ENCODE measurements around the gene CYBC1. TPM values are rescaled to one million over a fixed set of nuclear protein-coding genes. Genes with fewer than 3 reads are reported as not detected.

CYBC1 gene
- total RNA-seq, 1 donor from 2014 or later = 115 TPM

GRCh38 chr17:82424001-82424862 is 26.3 kb downstream of the CYBC1 start:
- DNase-seq (ENCODE audit: low read depth, low spot score) = peak; percentile 47
- Mint-ChIP-seq H3K27ac (ENCODE audit: unreplicated experiment) (no peak overlapping the region), H3K9me3 (peaks cover 6% of the 10 kb centered on the region), H3K27me3 (ENCODE audit: low read depth) (no peaks in the 10 kb centered on the region), H3K4me3 (peak overlapping the region; percentile 14), H3K36me3 (ENCODE audit: low read depth) (peaks cover 28% of the 10 kb centered on the region), H3K4me1 (peaks cover 4% of the 10 kb centered on the region)
- TF ChIP-seq CTCF (conservative IDR thresholded peaks at IDR 0.05) = peak; percentile 64

GRCh38 chr17:82419540-82419939 is 31.0 kb downstream of the CYBC1 start:
- TF ChIP-seq CTCF (conservative IDR thresholded peaks at IDR 0.05) = no peak
- DNase-seq (ENCODE audit: low read depth, low spot score) = no peak
- H3K4me3 Mint-ChIP-seq = peak overlapping the region; percentile 86
- H3K27ac Mint-ChIP-seq (ENCODE audit: unreplicated experiment) = no peak overlapping the region
- H3K36me3 Mint-ChIP-seq (ENCODE audit: low read depth) = peaks cover 25% of the 10 kb centered on the region
- H3K27me3 Mint-ChIP-seq (ENCODE audit: low read depth) = no peaks in the 10 kb centered on the region
- peaks cover 3% of the 10 kb centered on the region for H3K9me3 Mint-ChIP-seq
- peaks cover 10% of the 10 kb centered on the region for H3K4me1 Mint-ChIP-seq

GRCh38 chr17:82418001-82418986 is 32.3 kb downstream of the CYBC1 start, which contains the start of the genes HEXD and OGFOD3:
Gene HEXD, plus strand, starts transcription at chr17:82418347. Its CDS starts 1,453 bp downstream, at chr17:82419800.
Gene OGFOD3, minus strand, starts transcription at chr17:82418586. Its CDS starts 101 bp downstream, at chr17:82418485.
- H3K4me3 Mint-ChIP-seq = peak within 1 kb of the TSS; percentile 86
- H3K27ac Mint-ChIP-seq (ENCODE audit: unreplicated experiment) = no peak within 1 kb of the TSS
- TF ChIP-seq CTCF (conservative IDR thresholded peaks at IDR 0.05) = no peak
- H3K4me1 Mint-ChIP-seq = peaks cover 12% of the 10 kb centered on the region
- peak; percentile 73 for DNase-seq (ENCODE audit: low read depth, low spot score)
- H3K9me3 Mint-ChIP-seq = peaks cover 3% of the 10 kb centered on the region
- H3K27me3 Mint-ChIP-seq (ENCODE audit: low read depth) = no peaks in the 10 kb centered on the region
- H3K36me3 Mint-ChIP-seq (ENCODE audit: low read depth) = peaks cover 25% of the 10 kb centered on the region

- H3K27me3 Mint-ChIP-seq (ENCODE audit: low read depth) = no peaks in the 10 kb centered on the region
- no peak for DNase-seq (ENCODE audit: low read depth, low spot score)
- peak overlapping the region; percentile 38 for H3K4me3 Mint-ChIP-seq
- peaks cover 12% of the 10 kb centered on the region for H3K4me1 Mint-ChIP-seq
- no peak overlapping the region for H3K27ac Mint-ChIP-seq (ENCODE audit: unreplicated experiment)
- peak; percentile 47 for TF ChIP-seq CTCF (conservative IDR thresholded peaks at IDR 0.05)
- H3K36me3 Mint-ChIP-seq (ENCODE audit: low read depth) = peaks cover 12% of the 10 kb centered on the region
- H3K9me3 Mint-ChIP-seq = no peaks in the 10 kb centered on the region
These were observed 33.8 kb downstream of the CYBC1 start for GRCh38 chr17:82416771-82417170.

- Mint-ChIP-seq H3K27ac (ENCODE audit: unreplicated experiment) (no peak overlapping the region), H3K36me3 (ENCODE audit: low read depth) (peaks cover 8% of the 10 kb centered on the region), H3K4me3 (no peak overlapping the region), H3K27me3 (ENCODE audit: low read depth) (no peaks in the 10 kb centered on the region), H3K4me1 (peaks cover 12% of the 10 kb centered on the region), H3K9me3 (no peaks in the 10 kb centered on the region)
- no peak for DNase-seq (ENCODE audit: low read depth, low spot score)
- TF ChIP-seq CTCF (conservative IDR thresholded peaks at IDR 0.05) = no peak
These were observed 34.3 kb downstream of the CYBC1 start for GRCh38 chr17:82416264-82416663.
